PC-3 (cell line): ENCODE results near the gene SCCPDH.

Experiments used
- CTCF ChIP-seq: fragments of 300-600 bp; sonication (generic); conservative IDR thresholded peaks from 2 replicates; pipeline ENCODE4 v1.5.1; 2017; ENCODE audit warnings: antibody characterized with exemption, low read depth, mild to moderate bottlenecking, low read length
- EZH2 ChIP-seq: fragments of 300-600 bp; sonication (generic); IDR thresholded peaks from one replicate; pipeline ENCODE4 v1.6.1; 2017; ENCODE audit warnings: antibody characterized with exemption, mild to moderate bottlenecking, low read length; ENCODE audit not compliant: unreplicated experiment
- EZH2phosphoT487 ChIP-seq: fragments of 300-600 bp; sonication (generic); IDR thresholded peaks from 2 replicates; pipeline ENCODE4 v1.6.1; 2018; ENCODE audit warnings: mild to moderate bottlenecking, antibody characterized with exemption, low read length, borderline replicate concordance

DNA sequence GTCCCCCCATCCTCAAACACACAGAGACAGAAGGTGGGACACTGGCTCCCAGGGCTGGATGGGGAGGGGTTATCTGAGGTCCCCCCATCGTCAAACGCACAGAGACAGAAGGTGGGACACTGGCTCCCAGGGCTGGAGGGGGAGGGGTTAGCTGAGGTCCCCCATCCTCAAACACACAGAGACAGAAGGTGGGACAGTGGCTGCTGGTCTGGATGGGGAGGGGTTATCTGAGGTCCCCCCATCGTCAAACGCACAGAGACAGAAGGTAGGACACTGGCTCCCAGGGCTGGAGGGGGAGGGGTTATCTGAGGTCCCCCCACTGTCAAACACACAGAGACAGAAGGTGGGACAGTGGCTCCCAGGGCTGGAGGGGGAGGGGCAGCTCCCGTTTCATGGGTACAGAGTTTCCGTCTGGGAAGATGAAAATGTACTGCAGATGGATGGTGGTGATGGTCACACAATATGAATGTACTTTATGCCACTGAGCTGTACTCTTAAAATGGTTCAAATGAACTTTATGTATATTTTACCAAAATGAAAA lies 69.2 kb downstream of the SCCPDH start:
- no peak for TF ChIP-seq EZH2
- no peak for TF ChIP-seq CTCF
- no peak for TF ChIP-seq EZH2phosphoT487
